GM21528 (cell line): ENCODE measurements around the gene CERT1.

Experiments used
- ATAC-seq: cut with Tn5 transposase; IDR thresholded peaks from one replicate; pipeline ENCODE4 v1.9.1; 2021; ENCODE audit warnings: mild to moderate bottlenecking, moderate library complexity; ENCODE audit not compliant: unreplicated experiment, low FRiP score

Gene CERT1

DNA sequence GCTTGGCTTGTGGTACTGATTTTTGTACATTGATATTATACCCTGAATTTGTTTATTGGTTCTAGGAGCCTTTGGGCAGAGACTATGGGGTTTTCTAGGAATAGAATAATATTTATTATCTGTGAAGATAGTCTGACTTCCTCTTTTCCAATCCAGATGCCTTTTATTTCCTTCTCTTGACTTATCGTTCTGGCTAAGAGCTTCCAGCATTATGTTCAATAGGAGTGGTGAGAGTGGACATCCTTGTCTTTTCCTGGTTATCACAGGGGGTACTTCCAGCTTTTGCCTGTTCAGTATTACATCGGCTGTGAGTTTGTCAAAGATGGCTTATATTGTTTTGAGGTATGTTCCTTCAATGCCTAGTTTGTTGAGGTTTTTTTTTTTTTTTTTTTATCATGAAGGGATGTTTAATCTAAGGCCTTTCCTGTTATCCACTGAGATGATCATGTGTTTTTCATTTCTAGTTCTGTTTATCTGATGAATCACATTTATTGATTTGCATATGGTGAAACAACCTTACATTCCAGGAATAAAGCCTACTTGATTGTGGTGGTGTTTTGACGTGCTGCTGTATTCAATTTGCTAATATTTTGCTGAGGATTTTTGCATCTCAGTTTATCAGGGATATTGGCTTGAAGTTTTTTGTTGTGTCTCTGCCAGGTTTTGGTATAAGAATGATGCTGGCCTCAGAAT lies 77.5 kb downstream of the CERT1 start:
- ATAC-seq: no peak

DNA sequence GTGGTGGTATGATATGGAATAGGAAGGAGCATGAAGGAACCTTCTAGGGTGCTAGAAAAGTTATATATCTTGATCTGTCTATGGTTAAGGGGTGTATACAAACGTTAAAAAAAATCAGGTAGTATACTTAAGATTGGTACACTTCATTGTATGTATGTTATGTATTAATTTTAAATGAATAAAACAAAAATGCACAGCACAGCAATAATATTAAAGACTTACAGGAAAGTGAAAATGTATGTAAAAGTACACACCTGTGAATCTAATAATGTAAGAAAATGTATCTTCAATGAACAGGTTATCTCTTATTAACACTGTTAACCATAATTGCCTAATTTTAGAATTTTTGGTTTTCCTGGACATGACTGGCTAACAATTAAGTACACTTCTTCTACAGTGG lies 97.2 kb downstream of the CERT1 start:
- no peak for ATAC-seq

DNA sequence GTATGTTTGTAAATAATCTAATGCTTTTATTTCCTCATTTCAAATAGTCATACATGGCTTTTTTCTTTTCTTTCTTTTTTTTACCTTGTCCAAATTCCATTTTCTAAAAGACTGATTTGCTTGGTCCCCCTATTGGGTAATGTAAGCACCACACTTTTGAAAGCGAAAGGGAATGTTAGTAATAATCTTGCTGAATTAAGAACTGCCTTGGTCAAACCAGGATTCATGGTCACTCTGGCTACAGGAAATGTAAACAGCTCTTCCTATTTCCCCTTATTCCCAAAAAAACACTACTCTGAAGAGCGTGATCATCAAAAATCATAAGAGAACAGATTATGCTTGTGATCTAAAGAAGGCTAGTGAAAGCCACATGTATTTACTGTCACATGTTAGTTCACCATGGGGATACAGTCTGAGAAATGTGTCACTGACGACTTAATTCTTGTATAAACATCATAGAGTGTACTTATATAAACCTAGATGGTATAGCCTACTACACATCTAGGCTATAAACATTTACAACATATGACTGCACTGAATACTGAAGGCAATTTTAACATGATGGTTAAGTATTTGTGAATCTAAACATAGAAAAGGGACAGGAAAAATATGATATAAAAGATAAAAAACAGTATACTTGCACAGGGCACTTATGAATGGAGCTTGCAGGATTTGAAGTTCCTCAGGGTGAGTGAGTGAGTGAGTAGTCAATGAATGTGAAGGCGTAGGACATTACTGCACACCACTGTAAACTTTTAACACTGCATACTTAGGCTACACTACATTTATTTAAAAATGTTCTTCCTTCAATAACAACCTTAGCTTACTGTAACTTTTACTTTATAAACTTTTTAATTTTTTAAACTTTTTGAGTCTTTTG lies 99.1 kb downstream of the CERT1 start:
- no peak for ATAC-seq

DNA sequence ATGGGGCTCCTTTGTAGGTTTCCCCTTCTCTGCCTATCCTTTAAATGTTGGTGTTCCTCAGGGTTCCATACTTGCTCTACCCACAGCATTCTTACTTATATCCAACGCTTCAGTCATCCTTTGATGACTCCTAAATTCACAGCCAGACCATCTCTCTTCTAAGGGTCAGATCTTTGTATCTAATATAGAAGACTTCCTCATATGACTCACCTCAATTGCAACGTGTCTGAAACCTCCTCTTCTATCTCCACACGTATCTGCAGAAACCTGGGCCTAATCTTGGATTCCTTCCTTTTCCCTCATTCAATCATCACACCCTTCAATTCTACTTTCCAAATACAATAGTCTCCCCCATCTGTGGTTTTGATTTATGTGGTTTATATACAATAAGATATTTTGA lies 106.1 kb downstream of the CERT1 start:
- no peak for ATAC-seq

DNA sequence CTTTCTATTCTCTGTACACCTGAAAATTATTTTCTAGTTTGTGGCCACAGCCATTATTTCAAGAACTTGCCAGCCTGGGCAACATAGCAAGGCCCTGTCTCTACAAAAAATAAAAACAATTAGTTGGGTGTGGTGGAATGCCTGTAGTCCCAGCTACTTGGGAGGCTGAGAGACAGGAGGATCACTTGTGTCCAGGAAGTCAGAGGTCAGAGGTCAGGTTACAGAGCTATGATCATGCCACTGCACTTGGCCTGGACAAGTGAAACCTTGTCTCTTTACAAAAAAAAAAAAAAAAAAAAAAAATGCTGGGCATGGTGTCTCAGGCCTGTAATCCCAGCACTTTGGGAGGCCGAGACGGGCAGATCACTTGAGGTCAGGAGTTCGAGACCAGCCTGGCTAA lies 116.2 kb downstream of the CERT1 start:
- no peak for ATAC-seq

DNA sequence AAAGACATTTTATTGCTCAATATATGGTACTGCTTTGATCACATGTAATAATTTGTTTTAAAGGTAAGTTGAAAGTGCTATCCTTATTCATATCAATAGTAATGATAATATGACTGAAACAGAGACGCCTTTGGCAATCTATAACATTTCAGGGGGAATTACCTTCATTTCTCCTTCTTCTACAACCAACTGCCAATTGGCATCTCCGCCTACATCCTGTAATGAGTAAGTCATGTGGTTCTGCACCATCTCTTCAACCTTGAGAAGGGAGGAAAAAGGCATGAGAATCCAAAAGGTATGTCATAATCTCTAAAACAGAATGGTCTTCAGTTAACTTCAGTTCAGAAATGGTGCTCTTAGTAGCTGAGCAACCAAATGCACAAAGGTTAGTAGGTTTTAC lies 122.0 kb downstream of the CERT1 start:
- ATAC-seq: no peak

DNA sequence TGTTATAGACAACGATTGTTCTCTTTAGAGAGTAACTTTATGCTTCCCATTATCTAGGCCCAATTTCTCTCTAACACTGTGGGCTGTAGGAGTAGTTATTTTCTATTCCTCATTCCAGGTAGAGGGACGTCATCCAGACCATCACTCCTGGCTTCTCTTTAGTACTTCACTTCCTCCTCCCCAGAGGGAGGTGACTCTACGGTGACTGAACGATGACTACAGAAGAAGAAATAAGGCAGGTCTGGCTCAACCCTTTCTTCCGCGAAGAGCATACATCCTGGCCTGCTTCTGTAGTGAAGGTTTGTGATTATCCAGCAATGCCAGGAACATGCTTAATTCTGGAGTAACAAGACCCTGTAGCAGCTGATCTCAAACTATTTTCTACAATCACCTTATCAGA lies 123.6 kb downstream of the CERT1 start:
- ATAC-seq: no peak

DNA sequence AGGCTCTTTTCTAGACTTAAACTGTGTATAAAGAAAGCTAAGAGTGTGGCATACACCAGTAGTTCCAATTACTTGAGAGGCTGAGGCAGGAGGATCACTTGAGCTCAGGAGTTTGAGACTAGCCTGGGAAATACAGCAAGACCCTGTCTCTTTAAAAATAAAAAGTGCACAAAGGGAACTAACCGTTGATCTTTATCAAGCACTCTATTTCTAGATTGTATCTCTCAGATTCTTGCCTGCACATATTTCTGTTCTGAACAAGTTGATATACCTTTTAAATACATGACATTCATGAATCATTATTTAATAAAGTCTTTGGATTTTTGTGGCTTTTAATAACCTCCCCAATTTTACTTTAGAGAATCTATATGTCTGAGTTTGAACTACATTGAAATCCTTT lies 127.2 kb downstream of the CERT1 start:
- no peak for ATAC-seq

DNA sequence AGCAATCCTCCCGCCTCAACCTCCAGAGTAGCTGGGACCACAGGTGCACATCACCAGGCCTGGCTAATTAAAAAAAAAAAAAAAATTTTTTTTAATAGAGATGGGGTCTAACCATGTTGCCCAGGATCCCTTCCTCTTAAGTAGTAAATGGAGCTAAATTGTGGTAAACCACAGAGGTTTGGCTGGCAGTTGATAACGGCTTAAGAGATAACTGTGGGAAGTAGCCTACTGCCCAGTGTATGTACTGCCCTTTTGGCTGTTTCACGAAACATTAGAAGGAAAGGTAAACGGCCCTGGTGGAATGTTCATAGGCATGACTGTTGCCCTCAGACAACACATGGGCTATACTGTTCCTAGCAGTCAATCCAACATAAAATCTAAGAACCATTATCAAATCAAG lies 130.0 kb downstream of the CERT1 start:
- no peak for ATAC-seq

DNA sequence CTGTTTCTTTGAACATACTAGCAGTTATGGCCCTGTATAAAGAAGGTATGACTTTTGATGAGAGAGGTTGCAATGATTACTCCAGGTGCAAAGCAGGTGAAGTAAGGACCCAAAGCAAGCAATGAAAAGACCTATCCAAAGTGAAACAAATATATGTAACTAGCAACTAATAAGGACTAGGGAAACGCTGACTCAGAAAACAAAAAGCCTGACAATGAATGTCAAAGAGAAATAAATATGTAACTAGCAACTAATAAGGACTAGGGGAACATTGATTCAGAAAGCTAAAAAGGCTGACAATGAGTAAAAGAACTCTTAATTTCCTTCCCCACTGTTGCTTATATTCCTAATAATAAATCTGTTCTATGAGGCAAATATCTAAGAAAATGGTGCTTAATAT lies 131.3 kb downstream of the CERT1 start:
- no peak for ATAC-seq

DNA sequence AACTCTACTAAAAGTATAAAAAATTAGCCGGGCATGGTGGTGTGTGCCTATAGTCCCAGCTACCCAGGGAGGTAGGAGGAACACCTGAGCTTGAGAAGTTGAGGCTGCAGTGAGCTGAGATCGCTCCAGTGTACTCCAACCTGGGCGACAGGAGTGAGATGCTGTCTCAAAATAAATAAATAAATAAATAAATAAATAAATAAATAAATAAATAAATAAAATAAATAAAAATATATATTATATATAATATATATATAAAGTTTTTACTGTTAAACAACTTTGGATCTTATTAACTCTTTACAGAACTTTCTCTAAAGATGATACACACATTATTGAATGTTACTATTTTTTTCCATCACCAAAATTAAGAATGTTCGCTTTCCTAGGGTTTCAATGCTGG lies 136.0 kb downstream of the CERT1 start:
- no peak for ATAC-seq

DNA sequence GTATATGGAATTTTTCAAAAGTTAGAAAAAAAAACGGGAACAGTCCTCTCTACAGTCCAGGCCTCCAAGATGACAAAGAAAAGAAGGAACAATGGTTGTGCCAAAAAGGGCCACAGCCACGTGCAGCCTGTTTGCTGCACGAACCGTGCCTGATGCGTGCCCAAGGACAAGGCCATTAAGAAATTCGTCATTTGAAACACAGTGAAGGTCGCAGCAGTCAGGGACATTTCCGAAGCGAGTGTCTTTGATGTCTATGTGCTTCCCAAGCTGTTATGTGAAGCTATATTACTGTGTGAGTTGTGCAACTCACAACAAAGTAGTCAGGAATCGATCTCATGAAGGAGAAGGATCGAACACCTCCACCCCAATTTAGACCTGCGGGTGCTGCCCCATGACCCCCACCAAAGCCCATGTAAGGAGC lies 137.0 kb downstream of the CERT1 start:
- no peak for ATAC-seq

DNA sequence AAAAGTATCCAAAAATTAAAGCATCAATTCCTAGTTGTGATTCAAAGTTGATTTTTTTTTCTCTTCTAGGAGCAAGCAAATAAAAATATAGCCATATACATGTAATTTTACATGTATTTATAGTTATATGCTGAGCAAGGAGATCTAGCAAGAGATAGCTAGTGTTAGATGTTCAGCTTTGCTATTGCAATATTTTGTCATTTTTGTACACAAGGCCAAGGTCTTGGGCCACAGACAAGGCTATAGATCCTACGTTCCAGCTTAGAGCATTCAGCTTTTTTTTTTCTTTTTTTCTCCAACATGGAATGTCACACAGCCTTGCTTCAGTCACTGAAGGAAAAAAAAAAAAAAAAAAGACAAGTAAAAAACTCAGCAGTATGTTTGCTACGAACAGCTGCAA lies 137.6 kb downstream of the CERT1 start:
- ATAC-seq: no peak

DNA sequence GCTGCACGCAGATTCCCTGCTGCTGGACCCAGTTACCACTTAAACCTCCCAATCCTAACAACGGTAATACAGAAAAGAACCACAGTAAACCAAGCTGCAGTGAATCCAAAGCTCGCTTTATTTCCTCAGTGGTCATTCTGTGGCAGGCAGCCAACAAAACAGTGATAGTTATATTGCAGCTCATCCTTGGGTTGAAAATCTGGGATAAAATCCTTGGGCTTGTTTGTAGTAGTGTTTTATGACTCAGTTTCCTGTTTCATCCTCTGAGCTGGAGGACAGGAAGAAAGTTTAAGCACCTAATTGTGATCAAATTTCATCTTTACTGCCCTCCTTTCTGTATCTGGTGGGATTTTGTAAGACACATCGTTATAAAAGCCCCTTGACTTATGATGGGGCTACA lies 143.0 kb downstream of the CERT1 start:
- ATAC-seq: no peak

DNA sequence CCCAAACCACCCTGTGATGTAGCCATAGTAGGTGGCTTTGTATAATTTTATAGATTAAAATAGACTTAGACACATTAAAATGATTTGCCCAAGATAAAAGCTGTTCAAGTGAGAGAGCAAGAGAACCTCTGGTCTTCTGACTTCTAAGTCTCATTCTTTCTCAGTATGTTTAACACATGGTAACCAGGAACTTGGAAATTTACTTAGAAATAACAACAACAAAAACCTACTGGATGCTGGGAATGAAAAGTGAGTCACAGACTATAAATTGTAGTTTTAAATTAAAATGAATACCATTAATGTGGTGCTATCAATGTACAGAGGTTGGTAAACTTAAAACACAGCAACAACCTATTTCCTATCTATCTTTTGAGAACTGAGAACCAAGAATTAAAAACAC lies 144.0 kb downstream of the CERT1 start:
- no peak for ATAC-seq

DNA sequence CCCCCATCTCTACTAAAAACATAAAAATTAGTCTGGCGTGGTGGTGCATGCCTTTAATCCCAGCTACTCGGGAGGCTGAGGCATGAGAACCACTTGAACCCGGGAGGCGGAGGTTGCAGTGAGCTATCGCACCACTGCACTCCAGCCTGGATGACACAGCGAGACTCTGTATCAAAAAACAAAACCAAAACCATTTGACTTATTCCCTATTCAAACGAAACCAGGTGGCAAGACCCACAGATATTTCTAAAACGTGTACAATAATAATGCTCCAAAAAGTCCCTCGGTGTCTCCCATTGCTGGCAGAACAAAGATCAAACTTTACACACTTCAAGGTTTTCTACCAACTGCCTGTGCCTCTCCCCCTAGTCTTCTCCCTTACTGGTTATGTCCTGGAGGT lies 144.6 kb downstream of the CERT1 start:
- ATAC-seq: peak; percentile 76

DNA sequence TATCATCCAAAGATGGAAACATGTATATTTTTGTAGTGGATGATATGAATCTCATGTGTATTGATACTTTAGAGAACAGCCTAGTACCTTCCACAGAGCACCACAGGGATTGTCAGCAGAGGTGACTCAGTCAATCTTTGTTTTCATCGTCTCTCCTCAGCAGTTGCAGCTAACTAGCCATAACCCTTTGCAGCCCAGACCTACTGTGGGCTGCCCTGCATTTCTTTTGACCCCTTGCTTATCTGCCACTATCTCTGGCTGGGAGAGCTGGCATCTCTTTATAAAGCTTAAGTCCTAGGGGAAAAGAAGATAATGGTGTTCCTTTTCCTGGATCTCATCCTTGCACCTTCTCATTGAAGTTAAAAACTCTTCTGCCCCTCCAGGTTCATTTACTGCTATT lies 145.7 kb downstream of the CERT1 start:
- no peak for ATAC-seq

DNA sequence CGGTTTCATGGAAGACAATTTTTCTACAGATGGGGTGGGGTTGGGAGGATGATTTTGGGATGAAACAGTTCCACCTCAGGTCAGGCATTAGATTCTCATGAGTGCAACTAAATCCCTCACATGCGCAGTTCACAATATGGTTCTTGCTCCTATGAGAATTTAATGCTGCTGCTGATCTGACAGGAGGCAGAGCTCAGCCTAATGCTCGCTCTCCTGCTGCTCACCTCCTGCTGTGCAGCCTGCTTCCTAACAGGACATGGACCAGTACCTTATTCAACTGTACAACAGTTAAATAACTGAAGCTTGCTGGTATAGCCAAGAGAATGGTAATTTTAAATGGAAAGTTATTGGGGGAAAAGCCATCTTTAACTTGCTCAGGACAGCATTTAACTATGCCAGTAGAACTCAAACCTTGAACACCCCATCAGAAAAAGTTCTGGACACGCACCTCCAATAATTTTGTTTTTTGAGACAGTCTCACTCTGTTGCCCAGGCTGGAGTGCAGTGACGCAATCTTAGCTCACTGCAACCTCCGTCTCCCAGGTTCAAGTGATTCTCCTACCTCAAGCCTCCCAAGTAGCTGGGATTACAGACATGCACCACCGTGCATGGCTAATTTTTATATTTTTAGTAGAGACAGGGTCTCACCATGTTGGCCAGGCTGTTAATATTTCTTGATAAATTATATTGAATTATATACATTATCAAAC lies 146.7 kb downstream of the CERT1 start:
- ATAC-seq: no peak

DNA sequence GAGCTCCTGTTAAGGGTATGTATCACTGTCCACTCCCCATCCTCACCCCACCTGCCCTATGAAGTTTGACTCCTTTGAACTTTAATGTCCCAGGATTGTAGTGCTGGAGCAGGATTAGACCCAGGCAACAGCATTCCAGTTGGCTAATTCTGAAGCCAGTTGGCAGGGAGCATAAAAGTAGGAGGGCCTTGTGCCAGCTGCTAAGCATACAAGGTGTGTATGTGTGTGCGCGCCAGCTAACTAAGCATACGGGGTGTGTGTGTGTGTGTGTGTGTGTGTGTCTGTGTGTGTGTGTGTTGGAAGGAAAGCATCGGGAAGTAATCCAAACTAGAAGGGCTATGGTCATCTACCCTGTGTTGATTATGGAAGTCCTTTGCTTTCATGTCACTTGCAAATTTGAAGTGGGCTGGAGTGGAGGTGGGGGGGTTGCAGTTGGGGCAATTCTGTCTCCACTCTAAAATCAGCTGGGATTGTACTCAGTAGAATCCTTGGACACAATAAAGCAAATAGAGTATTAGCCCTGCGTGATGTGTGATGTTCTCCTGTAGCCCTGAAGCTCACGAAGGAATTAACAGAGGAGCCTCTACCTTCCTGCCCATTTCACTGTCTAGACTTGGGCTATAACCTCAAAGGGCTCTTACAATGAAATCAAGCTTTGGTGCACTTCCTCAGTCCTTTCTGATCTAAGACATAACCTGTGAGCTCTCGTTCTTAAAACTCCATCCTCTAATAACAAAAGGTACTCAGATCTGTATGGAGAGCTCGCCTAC lies 147.5 kb downstream of the CERT1 start:
- ATAC-seq: no peak

DNA sequence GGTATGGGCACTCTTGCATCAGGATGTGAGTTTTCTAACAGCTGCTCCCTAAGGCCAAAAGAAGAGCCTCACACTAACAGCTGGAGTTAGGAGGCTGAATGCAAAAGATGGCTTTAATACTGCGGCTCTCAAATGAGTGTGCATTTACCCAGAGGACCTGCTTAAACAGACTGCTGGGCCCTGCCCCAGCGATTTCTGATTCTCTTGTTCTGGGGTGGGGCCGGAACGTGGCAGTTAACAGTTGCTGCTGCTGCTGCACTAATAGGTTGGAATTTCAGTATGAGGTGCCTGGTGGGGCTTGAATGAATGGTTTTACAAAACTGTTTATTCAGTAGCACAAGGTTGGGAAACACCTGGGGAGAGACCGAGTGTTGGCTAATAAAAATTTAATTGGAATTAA lies 148.3 kb downstream of the CERT1 start:
- no peak for ATAC-seq

DNA sequence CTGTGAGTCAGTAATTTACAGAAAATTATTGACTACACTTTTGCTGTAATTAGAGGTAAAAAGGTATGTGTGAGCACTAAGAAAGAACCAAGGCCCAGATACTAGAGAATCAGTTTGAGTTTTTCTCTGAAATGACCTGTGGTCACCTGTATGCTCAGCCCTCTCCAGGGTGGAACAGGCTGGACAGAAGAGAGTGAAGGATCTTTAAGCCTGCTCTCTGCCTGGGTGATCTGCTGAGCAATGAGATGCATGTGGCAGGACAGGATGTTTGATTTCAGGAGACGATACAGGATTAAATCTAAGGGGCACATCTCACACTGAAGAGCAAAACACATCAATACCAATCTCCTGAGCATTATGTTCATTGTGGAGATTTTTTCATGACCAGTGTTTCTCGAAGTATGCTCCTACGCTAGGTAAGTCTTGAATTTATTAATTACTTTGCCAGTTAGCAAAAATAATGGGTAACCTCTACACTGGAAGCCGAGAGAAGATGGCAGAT lies 148.9 kb downstream of the CERT1 start:
- no peak for ATAC-seq
